SK-N-SH (cell line): ENCODE results near the gene TAF11. TPM values are rescaled to one million over a fixed set of nuclear protein-coding genes. Genes with fewer than 3 reads are reported as not detected.
"Not testable (repeated sequence)": the region's sequence is repeated elsewhere in the genome, so short reads cannot be mapped to it uniquely, and the experiment has no call there.

Experiments used
- CTCF ChIA-PET: fragments of 300-600, 350-600 bp; formaldehyde crosslinking; extraction: SDS; loops from one replicate; lab custom pipeline; 2021; lab: Yijun Ruan, JAX
- POLR2A ChIA-PET: fragments of 350-600 bp; sonication (Branson Sonifier 250); formaldehyde crosslinking; extraction: SDS; loops from one replicate; lab custom pipeline; 2020; ENCODE audit warnings: antibody characterized with exemption, inconsistent platforms; lab: Yijun Ruan, JAX
- DNase-seq: peaks from one replicate; pipeline ENCODE4 v3.0.0; 2012
- H2AFZ ChIP-seq: fragments of 200-600 bp; sonication (generic); 2 replicates; pipeline ENCODE4 v1.8.1; 2016; ENCODE audit warnings: antibody characterized with exemption, mild to moderate bottlenecking, low read depth
- H3F3A ChIP-seq: fragments of 200-600 bp; sonication (generic); replicated peaks from 2 replicates; pipeline ENCODE3; 2016; ENCODE audit warnings: antibody characterized with exemption, mild to moderate bottlenecking; ENCODE audit not compliant: insufficient read depth
- H3K27ac ChIP-seq, 2 experiments: fragments of 200-500 bp in 1 of 2; fragments of 200-600 bp in 1 of 2; sonication (Bioruptor generic) in 1 of 2; sonication (generic), shearing (Covaris generic) in 1 of 2; 2 replicates each; pipeline versions ENCODE4 v1.5.1 to v1.6.1; 2014 to 2016; ENCODE audit warnings: low read depth in 2 of 2, inconsistent platforms in 1 of 2, low read length in 1 of 2, mild to moderate bottlenecking in 1 of 2, mixed read lengths in 1 of 2
- H3K27me3 ChIP-seq: fragments of 200-600 bp; sonication (generic), shearing (Covaris generic); 2 replicates; pipeline ENCODE4 v1.6.1; 2016; ENCODE audit warnings: mixed run types; ENCODE audit not compliant: insufficient read depth
- H3K36me3 ChIP-seq, 2 experiments: fragments of 200-500 bp in 1 of 2; fragments of 200-600 bp in 1 of 2; sonication (Bioruptor generic) in 1 of 2; sonication (generic) in 1 of 2; replicated peaks in 1 of 2; 2 replicates each; pipeline versions ENCODE3 to v1.5.1; 2014 to 2016; ENCODE audit warnings: low read length in 1 of 2, mild to moderate bottlenecking in 1 of 2; ENCODE audit not compliant: insufficient read depth in 2 of 2, control insufficient read depth in 1 of 2
- H3K4me1 ChIP-seq, 2 experiments: fragments of 200-500 bp in 1 of 2; fragments of 200-600 bp in 1 of 2; sonication (Bioruptor generic) in 1 of 2; sonication (generic), shearing (Covaris generic) in 1 of 2; 2 replicates each; pipeline versions ENCODE4 v1.5.1 to v1.6.1; 2014 to 2016; ENCODE audit warnings: low read depth in 1 of 2, low read length in 1 of 2, mixed run types in 1 of 2; ENCODE audit not compliant: insufficient read depth in 2 of 2, control insufficient read depth in 1 of 2
- H3K4me2 ChIP-seq: fragments of 200-600 bp; sonication (generic), shearing (Covaris generic); 2 replicates; pipeline ENCODE4 v1.6.1; 2017; ENCODE audit warnings: mixed run types
- H3K4me3 ChIP-seq, 2 experiments: fragments of 200-500 bp in 1 of 2; fragments of 200-600 bp in 1 of 2; sonication (Bioruptor generic) in 1 of 2; sonication (generic), shearing (Covaris generic) in 1 of 2; 2 replicates each; pipeline versions ENCODE4 v1.5.1 to v1.8.1; 2014 to 2016; ENCODE audit warnings: low read depth in 2 of 2, inconsistent platforms in 1 of 2, low read length in 1 of 2, mild to moderate bottlenecking in 1 of 2, mixed read lengths in 1 of 2, moderate library complexity in 1 of 2
- H3K79me2 ChIP-seq: fragments of 200-600 bp; sonication (generic); 2 replicates; pipeline ENCODE4 v1.8.1; 2017; ENCODE audit warnings: mild to moderate bottlenecking; ENCODE audit not compliant: insufficient read depth
- H3K9ac ChIP-seq: fragments of 200-600 bp; sonication (generic); 2 replicates; pipeline ENCODE4 v1.6.1; 2017; ENCODE audit warnings: mixed run types
- H3K9me2 ChIP-seq: fragments of 200-600 bp; sonication (generic); 2 replicates; pipeline ENCODE4 v1.6.1; 2017; ENCODE audit warnings: mixed run types
- H3K9me3 ChIP-seq: fragments of 200-600 bp; sonication (generic); 2 replicates; pipeline ENCODE4 v1.6.1; 2017; ENCODE audit warnings: mixed run types, mild to moderate bottlenecking, moderate library complexity
- H4K20me1 ChIP-seq: fragments of 200-600 bp; sonication (generic); 2 replicates; pipeline ENCODE4 v1.6.1; 2017; ENCODE audit warnings: mild to moderate bottlenecking, mixed run types; ENCODE audit not compliant: insufficient read depth
- EP300 ChIP-seq, 2 experiments: IDR thresholded peaks; 2 replicates each; pipeline versions ENCODE4 v1.4.0 to v1.6.1; 2012; ENCODE audit warnings: borderline replicate concordance in 1 of 2, low read depth in 1 of 2, low read length in 1 of 2
- FOXJ3 ChIP-seq: sonication (generic); formaldehyde crosslinking; IDR thresholded peaks from 2 replicates; pipeline ENCODE4 v1.5.1; 2020; ENCODE audit warnings: mild to moderate bottlenecking, missing genetic modification reagents
- GATA2 ChIP-seq: sonication (generic); formaldehyde crosslinking; IDR thresholded peaks from 2 replicates; pipeline ENCODE4 v1.5.0; 2020; ENCODE audit warnings: mild to moderate bottlenecking, missing genetic modification reagents
- MAX ChIP-seq: IDR thresholded peaks from 2 replicates; pipeline ENCODE4 v1.4.0; 2012; ENCODE audit warnings: low read depth
- NFIC ChIP-seq: IDR thresholded peaks from 2 replicates; pipeline ENCODE4 v1.4.0; 2012; ENCODE audit warnings: borderline replicate concordance
- RXRA ChIP-seq: IDR thresholded peaks from 2 replicates; pipeline ENCODE4 v1.4.0; 2012; ENCODE audit warnings: low read depth, mild to moderate bottlenecking, borderline replicate concordance
- SMC3 ChIP-seq: IDR thresholded peaks from 2 replicates; pipeline ENCODE4 v1.6.1; 2012; ENCODE audit warnings: low read depth, low read length, improper control_type of control experiment
- TAF1 ChIP-seq: IDR thresholded peaks from 2 replicates; pipeline ENCODE4 v1.6.1; 2012; ENCODE audit warnings: low read depth, mild to moderate bottlenecking, low read length, moderate library complexity, borderline replicate concordance
- TCF12 ChIP-seq: IDR thresholded peaks from 2 replicates; pipeline ENCODE4 v1.4.0; 2012
- TEAD4 ChIP-seq: IDR thresholded peaks from 2 replicates; pipeline ENCODE4 v1.4.0; 2012; ENCODE audit warnings: mild to moderate bottlenecking, borderline replicate concordance; ENCODE audit not compliant: insufficient read depth
- WGBS: methylation state at CpG from one replicate; pipeline ENCODE4 v1.1.6; 2017; ENCODE audit warnings: low lambda C conversion rate; 5-methylcytosine and 5-hydroxymethylcytosine counted together
- polyA plus RNA-seq, 3 experiments: library from polyadenylated mRNA; depleted of rRNA; stranded (reverse); fragments of >200 nt; gene quantifications; 2 replicates each; pipeline ENCODE4 v1.2.3, GENCODE V29; 2012
- TF ChIP-seq, protein P1 (sequence below): fragments of 150-350 bp; IDR thresholded peaks from 2 replicates; pipeline ENCODE4 v1.6.1; 2017; ENCODE audit warnings: antibody characterized with exemption, low read length, low read depth, borderline replicate concordance
- TF ChIP-seq, protein P2 (sequence below): IDR thresholded peaks from 2 replicates; pipeline ENCODE4 v1.4.0; 2012; ENCODE audit warnings: low read depth, borderline replicate concordance

Gene TAF11
- polyA plus RNA-seq, 1 of the 3 experiments (the other 2 are of a cell fraction), result 21.8 TPM

DNA sequence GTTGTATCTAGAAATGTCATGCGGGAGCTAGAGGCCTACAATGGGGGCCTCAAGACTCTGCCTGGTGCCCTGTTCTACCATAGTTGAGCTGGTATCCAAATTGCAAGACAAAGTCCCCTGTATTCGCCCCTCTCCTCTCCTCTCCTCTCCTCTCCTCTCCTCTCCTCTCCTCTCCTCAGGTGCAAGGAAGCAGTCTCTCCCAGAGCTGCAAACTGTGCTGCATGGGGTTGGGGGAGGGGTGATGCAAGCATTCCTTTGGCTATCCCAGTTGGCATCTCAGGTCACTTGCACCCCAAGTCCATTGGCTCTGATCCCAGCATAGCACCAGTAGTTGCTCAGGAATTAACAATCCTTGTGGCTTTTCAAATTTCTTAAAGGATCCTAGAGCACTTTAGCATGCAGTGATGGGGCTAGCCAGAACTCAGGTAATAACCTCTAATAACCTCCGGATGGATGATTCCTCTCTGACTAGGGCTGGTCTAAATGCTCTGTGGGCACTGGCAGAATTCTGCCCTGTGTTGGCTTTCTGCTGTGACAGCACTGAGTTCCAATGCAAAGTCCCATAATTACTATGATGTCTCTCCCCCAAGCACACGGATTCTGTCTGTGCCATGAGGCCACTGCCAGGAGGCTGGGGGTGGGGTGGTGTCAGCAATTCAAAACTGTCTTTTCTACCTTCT, 35.3 kb downstream of the TAF11 start (continued):
- TF ChIP-seq, protein P1, sequence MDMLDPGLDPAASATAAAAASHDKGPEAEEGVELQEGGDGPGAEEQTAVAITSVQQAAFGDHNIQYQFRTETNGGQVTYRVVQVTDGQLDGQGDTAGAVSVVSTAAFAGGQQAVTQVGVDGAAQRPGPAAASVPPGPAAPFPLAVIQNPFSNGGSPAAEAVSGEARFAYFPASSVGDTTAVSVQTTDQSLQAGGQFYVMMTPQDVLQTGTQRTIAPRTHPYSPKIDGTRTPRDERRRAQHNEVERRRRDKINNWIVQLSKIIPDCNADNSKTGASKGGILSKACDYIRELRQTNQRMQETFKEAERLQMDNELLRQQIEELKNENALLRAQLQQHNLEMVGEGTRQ, result no peak
- no peak for TF ChIP-seq TCF12
- no peak for TF ChIP-seq EP300 (IDR thresholded peaks at IDR 0.05; ENCODE audit: borderline replicate concordance in 1 of 2, low read depth in 1 of 2, low read length in 1 of 2)
- TF ChIP-seq GATA2 (CRISPR knock-in tag), result no peak
- TF ChIP-seq RXRA, result no peak
- TF ChIP-seq FOXJ3, result no peak
- no peak for TF ChIP-seq NFIC
- no peak for TF ChIP-seq MAX
- TF ChIP-seq, protein P2, sequence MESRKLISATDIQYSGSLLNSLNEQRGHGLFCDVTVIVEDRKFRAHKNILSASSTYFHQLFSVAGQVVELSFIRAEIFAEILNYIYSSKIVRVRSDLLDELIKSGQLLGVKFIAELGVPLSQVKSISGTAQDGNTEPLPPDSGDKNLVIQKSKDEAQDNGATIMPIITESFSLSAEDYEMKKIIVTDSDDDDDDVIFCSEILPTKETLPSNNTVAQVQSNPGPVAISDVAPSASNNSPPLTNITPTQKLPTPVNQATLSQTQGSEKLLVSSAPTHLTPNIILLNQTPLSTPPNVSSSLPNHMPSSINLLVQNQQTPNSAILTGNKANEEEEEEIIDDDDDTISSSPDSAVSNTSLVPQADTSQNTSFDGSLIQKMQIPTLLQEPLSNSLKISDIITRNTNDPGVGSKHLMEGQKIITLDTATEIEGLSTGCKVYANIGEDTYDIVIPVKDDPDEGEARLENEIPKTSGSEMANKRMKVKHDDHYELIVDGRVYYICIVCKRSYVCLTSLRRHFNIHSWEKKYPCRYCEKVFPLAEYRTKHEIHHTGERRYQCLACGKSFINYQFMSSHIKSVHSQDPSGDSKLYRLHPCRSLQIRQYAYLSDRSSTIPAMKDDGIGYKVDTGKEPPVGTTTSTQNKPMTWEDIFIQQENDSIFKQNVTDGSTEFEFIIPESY, result no peak
- no peak for TF ChIP-seq TEAD4
- TF ChIP-seq, all 33 proteins: peak for 0

DNA sequence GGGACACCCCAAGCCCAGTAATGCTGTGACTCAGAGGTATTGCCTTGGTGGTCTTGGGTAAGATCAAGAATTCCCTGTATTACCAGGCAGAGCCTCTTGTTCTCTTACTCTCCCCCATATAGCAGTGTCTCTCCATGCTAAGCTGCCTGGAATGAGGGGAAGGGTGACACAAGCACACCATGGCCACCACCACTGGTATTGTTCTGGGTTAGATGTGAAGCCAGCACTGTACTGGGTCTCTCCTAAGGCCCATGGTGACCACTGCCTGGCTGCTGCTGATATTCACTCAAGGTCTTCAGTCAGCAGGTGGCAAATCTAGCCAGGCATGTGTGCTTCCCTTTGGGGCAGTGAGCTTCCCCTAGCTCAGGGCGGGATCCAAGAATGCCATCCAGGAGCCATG, 36.5 kb downstream of the TAF11 start:
- Histone ChIP-seq H3K27ac (no peak overlapping the region), H3K4me2 (no peak overlapping the region), H3K36me3 (peaks cover 6 to 13% of the 10 kb centered on the region in 2 experiments), H3F3A (no peaks in the 10 kb centered on the region), H3K9ac (no peak overlapping the region), H3K4me3 (no peak overlapping the region), H3K27me3 (no peaks in the 10 kb centered on the region), H3K9me3 (no peaks in the 10 kb centered on the region), H3K9me2 (no peaks in the 10 kb centered on the region), H2AFZ (no peak overlapping the region), H4K20me1 (no peaks in the 10 kb centered on the region), H3K4me1 (no peaks in the 10 kb centered on the region), H3K79me2 (no peaks in the 10 kb centered on the region)
- CTCF ChIA-PET, result interaction anchor here (1.2 kb wide), 1 partner anchor 198 kb away, joined by 3 read pairs; no protein-coding TSS in a partner anchor
- WGBS, result 100% methylated on average over 1 of the region's 1 CpG
- POLR2A ChIA-PET, result no interaction called here
- TF ChIP-seq SMC3 (no peak), TAF1 (no peak)
- no peak for DNase-seq

DNA sequence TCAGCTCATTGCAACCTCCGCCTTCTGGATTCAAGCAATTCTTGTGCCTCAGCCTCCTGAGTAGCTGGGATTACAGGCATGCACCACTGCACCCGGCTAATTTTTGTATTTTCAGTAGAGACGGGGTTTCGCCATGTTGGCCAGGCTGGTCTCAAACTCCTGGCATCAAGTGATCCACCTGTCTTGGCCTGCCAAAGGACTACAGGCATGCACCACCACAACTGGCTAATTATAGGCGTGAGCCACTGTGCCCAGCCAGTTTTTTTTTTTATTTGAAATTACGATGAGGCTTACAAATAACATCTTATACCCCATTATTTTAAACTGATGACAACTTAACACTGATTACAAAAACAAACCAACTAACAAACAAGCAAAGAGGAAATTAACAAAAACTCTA, 38.8 kb downstream of the TAF11 start:
- H2AFZ ChIP-seq, H3K9ac ChIP-seq, H3K4me2 ChIP-seq, POLR2A ChIA-PET, CTCF ChIA-PET, DNase-seq, H3K9me2 ChIP-seq, H4K20me1 ChIP-seq, H3K4me1 ChIP-seq, H3F3A ChIP-seq, H3K4me3 ChIP-seq, H3K27ac ChIP-seq, H3K36me3 ChIP-seq, H3K79me2 ChIP-seq, H3K9me3 ChIP-seq, H3K27me3 ChIP-seq: not testable (repeated sequence)
- 98% methylated on average over 5 of the region's 6 CpGs for WGBS
